Right kidney (tissue), 1 donor: ENCODE results near the gene ZNF680.
A peak's percentile ranks its signal among the peaks of the same experiment; 100 is the strongest.
"Not testable (repeated sequence)": the region's sequence is repeated elsewhere in the genome, so short reads cannot be mapped to it uniquely, and the experiment has no call there.

Experiments
- DNase-seq: peaks from one replicate; pipeline ENCODE4 v3.0.0-alpha.2; 2016

ZNF680 gene

DNA sequence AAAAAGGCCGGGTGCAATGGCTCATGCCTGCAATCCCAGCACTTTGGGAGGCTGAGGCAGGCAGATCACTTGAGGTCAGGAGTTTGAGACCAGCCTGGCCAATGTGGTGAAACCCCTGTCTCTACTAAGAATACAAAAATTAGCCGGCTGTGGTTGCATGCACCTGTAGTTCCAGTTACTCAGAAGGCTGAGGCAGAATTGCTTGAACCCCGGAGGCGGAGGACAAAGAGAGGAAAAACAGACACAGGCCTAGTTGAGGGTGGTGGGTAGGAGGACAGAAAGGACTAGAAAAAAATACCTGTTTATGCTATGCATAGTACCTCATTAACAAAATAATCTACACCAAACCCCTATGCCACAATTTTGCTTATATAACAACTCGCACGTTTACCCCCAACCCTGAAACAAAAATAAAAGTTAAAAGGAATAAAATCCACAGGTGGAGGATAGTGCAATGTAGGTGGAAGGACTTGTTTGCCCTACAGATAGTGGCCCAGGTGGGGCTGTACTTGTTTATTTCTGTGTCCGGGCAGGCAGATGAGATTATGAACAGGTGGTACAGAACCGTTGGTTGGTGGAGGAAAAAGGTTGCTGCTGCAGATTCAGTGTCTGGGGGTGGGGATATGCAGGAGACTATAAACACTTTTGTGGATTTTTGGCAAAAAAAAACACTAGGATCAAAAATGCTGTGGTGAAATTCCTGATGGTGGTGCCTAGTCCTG lies 5.1 kb downstream of the ZNF680 start:
- DNase-seq: no peak

DNA sequence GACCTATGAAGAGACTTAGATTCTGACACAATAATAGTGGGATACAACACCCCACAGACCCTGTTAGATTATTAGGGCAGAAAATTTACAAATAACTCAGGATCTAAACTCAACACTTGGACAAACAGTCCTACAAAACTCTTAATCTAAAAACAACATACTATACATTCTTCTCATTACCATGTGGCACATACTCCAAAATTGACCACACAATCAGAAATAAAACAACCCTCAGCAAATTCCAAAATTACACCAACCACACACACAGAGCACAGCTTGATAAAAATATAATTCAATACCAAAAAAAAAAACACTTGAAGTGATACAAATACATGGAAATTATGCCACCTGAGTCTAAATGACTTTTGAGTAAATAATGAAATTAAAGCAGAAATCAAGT lies 7.8 kb downstream of the ZNF680 start:
- no peak for DNase-seq

DNA sequence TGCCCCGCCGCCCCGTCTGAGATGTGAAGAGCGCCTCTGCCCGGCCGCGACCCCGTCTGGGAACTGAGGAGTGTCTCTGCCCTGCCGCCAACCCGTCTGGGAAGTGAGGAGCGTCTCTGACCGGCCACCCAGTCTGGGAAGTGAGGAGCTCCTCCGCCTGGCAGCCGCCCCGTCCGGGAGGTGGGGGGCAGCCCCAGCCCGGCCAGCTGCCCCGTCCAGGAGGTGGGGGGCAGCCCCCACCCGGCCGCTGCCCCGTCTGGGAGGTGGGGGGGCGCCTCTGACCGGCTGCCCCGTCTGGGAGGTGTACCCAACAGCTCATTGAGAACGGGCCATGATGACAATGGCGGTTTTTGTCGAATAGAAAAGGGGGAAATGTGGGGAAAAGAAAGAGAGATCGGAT lies 8.7 kb downstream of the ZNF680 start:
- DNase-seq: not testable (repeated sequence)

DNA sequence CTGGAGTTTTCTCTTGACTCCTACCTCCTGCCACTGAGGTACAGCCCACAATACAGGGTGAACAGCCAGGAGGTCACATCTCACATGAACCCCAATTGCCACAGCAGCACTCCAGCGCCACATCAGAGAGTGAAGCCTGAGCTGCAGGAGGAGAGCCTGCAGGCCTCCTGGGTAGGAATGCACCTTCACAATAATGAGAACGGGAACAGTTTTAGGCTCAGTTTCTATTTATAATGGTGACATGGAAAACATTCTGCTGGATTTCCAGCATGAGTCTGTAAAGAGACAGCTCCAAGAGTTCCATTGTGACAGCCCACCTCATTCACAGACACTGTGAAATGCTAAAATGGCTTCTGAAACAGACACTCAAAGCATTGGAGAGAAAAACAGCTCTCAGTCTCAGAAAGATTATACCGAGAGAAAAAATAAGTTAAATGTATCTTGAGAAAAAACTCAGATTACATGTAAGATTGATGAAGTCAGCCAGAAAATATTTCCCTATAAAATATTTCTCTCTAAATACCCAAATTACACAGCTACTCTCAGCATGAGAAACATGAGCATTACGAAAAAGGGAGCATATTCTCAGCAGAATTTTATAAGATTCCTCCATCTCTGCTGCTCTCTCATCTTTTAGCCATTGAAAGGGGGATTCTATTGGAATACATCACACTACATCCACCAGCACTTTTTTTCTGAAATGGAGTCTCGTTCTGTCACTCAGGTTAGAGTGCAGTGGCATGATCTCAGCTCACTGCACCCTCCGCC lies 11.3 kb downstream of the ZNF680 start:
- DNase-seq: no peak

DNA sequence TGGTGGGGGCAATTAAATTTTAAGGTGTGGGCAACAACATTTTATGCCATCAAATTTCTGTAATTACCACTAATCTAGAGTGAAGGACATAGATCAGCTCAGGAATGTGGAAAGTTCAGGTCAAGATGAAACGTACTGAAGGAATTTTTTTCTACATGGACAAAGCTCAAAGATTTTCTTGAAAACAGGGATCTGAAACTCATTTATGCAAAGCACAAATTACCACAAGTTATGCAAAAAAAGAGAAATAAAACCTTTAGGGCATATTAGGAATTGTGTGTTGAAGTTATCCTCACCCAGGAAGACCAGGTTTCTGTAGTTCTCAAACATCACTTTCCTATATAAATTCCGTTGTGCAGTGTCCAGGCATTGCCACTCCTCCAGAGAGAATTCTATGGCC lies 18.9 kb downstream of the ZNF680 start:
- DNase-seq: no peak

GRCh38 chr7:64541438-64542359 lies 21.2 kb downstream of the ZNF680 start:
- no peak for DNase-seq

- no peak for DNase-seq
Measured at GRCh38 chr7:64533756-64534155, 29.1 kb downstream of the ZNF680 start.

GRCh38 chr7:64528770-64529169 lies 34.1 kb downstream of the ZNF680 start:
- DNase-seq: no peak

DNA sequence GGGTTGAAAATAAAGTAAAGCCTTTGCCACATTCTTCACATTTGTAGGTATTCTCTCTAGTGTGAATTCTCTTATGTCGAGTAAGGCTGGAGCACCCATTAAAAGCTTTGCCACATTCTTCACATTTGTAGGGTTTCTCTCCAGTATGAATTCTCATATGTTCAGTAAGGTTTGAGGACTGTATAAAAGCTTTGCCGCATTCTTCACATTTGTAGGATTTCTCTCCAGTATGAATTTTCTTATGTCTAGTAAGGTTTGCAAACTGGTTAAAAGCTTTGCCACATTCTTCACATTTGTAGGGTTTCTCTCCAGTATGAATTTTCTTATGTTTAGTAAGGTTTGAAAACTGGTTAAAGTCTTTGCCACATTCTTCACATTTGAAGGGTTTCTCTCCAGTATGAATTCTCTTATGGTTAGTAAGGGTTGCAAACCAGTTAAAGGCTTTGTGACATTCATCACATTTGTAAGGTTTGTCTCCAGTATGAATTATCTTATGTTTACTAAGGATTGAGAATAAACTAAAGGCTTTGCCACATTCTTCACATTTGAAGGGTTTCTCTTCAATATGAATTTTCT lies 41.4 kb downstream of the ZNF680 start:
- no peak for DNase-seq

DNA sequence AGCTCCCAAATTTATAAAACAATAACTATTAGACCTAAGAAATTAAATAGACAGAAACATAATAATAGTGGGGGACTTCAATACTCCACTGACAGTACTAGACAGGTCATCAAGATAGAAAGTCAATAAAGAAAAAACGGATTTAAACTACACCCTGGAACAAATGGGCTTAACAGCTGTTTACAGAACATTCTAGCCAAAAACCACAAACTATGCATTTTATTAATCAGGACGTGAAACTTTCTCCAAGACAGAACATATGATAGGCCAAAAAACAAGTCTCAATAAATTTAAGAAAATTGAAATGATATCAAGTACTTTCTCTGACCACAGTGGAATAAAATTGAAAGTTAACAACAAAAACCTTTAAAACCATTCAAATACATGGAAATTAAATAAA lies 46.4 kb downstream of the ZNF680 start:
- DNase-seq: no peak

DNA sequence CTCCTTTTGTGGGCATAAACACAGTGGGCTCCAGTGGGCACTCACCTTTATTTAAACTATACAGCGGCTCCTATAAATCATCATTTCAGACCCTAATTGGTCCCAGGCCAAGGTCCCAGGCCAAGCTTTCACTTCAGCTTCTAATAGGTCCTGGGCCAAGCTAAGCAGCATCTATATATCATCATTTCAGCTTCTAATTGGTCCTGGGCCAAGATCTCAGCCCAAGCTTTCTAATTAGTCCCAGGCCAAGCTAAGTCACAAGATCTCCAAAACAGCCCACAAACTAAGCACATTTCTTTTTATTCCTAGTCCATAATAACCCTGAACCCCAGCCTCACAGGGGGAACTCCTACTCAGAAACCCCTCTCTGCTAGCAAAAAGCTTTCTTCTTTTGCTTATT lies 47.1 kb downstream of the ZNF680 start:
- DNase-seq: no peak

- DNase-seq: no peak
Measured at GRCh38 chr7:64515330-64515729, 47.5 kb downstream of the ZNF680 start.

GRCh38 chr7:64509583-64509982 lies 53.3 kb downstream of the ZNF680 start:
- no peak for DNase-seq

DNA sequence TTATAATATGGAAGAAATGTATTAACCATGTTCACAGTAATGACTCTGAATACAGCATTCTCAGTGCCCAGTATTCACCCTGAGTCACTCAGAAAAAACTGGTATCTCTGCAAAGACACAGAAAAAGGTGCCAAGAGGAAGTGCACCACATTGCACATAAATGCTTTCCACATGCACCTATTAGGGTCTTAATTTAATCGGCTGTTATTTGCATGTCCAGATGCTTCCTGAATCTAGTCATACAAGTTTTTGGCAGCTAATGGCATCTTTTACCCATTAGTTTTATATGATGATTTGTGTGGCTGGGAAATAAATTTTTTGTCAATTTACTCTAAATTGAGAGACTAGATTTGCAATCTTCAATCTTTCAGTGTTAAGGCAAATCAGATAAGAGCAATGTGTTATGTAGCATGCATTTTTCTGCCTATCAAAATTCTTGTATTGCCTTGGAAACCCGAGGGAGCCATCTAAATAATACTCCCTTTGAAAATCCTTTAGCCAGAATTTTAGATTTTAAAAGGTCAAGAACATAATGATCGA lies 58.2 kb downstream of the ZNF680 start:
- DNase-seq: no peak

- DNase-seq: no peak
Measured at GRCh38 chr7:64498270-64498669, 64.6 kb downstream of the ZNF680 start.

DNA sequence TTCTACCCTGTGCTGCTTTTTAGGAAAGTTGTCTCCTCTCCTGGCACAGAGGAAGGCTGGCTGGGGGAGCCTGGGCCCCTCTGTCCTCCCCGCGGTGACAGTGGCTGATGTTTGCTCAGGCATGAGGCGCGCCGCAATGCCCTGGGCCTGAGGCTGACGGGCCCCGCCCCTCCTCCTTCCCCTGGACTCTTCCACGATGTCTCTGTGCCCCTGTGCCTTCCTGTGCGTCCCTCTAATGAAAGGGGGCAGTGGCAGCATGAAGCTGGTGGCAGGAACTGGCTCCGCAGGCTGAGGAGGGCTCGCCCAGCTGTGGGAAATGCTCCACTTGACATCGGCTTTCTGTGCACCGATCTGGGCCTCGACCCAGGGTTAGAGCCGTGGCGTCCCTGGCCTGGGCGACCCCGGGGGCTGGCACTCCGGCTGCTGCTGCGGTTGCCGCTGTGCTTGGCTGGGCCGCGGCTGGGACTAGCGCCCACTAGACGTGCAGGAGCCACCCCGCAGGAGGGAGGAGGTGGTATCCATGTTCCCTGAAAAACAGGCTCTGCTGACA lies 67.9 kb downstream of the ZNF680 start:
- DNase-seq: peak; percentile 26

GRCh38 chr7:64485623-64486022 lies 77.2 kb downstream of the ZNF680 start:
- no peak for DNase-seq
